Stimulated activated naive B cell treated with anti-CD40 and anti-IgM and Interleukin-4, amounts not matched to agents 10 μg/mL and 1 μg/mL and 100 μg/mL, for 72 hours (primary cell): ENCODE results near the gene KLRF2.

Source experiments
- ATAC-seq, 2 donors: fragments of 150-1000 bp; cut with Tn5 transposase; replicated peaks; 2 replicates each; pipeline ENCODE4 v1.10.0; 2021; ENCODE audit warnings: moderate library complexity in 1 of 2
- DNase-seq: peaks from one replicate; pipeline ENCODE4 v3.0.0; 2021
- H3K27ac Mint-ChIP-seq: one replicate; pipeline ENCODE4 v1.8.0; 2022; ENCODE audit warnings: mild to moderate bottlenecking, mixed read lengths
- H3K27me3 Mint-ChIP-seq, 2 donors: one replicate each; pipeline ENCODE4 v1.8.0; 2022; ENCODE audit warnings: mixed read lengths in 2 of 2
- H3K36me3 Mint-ChIP-seq, 2 donors: one replicate each; pipeline ENCODE4 v1.8.0; 2022; ENCODE audit warnings: mixed read lengths in 2 of 2, mild to moderate bottlenecking in 1 of 2
- H3K4me1 Mint-ChIP-seq, 2 donors: one replicate each; pipeline ENCODE4 v1.8.0; 2022; ENCODE audit warnings: mixed read lengths in 2 of 2, mild to moderate bottlenecking in 1 of 2
- H3K4me3 Mint-ChIP-seq, 2 donors: one replicate each; pipeline ENCODE4 v1.8.0; 2022; ENCODE audit warnings: mild to moderate bottlenecking in 2 of 2, mixed read lengths in 2 of 2, moderate library complexity in 1 of 2
- H3K9me3 Mint-ChIP-seq, 2 donors: one replicate each; pipeline ENCODE4 v1.8.0; 2022; ENCODE audit warnings: mixed read lengths in 2 of 2, mild to moderate bottlenecking in 1 of 2

KLRF2 gene

GRCh38 chr12:9932270-9932669, 51.0 kb downstream of the KLRF2 start, which contains the start of gene CLEC2A:
Gene CLEC2A (minus strand): TSS chr12:9932370. CDS start chr12:9932329, 41 bp downstream.
- H3K36me3 Mint-ChIP-seq, result no peaks in the 10 kb centered on the region
- no peak within 1 kb of the TSS for H3K27ac Mint-ChIP-seq
- H3K27me3 Mint-ChIP-seq, result peaks cover 9 to 18% of the 10 kb centered on the region in 2 donors
- no peaks in the 10 kb centered on the region for H3K9me3 Mint-ChIP-seq
- ATAC-seq (no peak), DNase-seq (no peak)
- no peak within 1 kb of the TSS for H3K4me3 Mint-ChIP-seq
- peaks cover 0 to 12% of the 10 kb centered on the region in 2 donors for H3K4me1 Mint-ChIP-seq

GRCh38 chr12:9933958-9934357, 52.7 kb downstream of the KLRF2 start:
- Mint-ChIP-seq H3K36me3 (no peaks in the 10 kb centered on the region), H3K27ac (no peak overlapping the region), H3K9me3 (no peaks in the 10 kb centered on the region), H3K4me1 (no peaks in the 10 kb centered on the region), H3K27me3 (peaks cover 9 to 18% of the 10 kb centered on the region in 2 donors), H3K4me3 (no peak overlapping the region)
- ATAC-seq, result no peak
- no peak for DNase-seq

GRCh38 chr12:9935026-9935425, 53.7 kb downstream of the KLRF2 start:
- DNase-seq (no peak), ATAC-seq (no peak)
- H3K4me3 Mint-ChIP-seq, result no peak overlapping the region
- no peak overlapping the region for H3K27ac Mint-ChIP-seq
- H3K4me1 Mint-ChIP-seq, result no peaks in the 10 kb centered on the region
- H3K36me3 Mint-ChIP-seq, result no peaks in the 10 kb centered on the region
- no peaks in the 10 kb centered on the region for H3K9me3 Mint-ChIP-seq
- H3K27me3 Mint-ChIP-seq, result peaks cover 9 to 18% of the 10 kb centered on the region in 2 donors

- no peak overlapping the region for H3K27ac Mint-ChIP-seq
- H3K4me3 Mint-ChIP-seq, result no peak overlapping the region
- H3K36me3 Mint-ChIP-seq, result no peaks in the 10 kb centered on the region
- H3K4me1 Mint-ChIP-seq, result peaks cover 0 to 2% of the 10 kb centered on the region in 2 donors
- H3K27me3 Mint-ChIP-seq, result peaks cover 12 to 18% of the 10 kb centered on the region in 2 donors
- no peaks in the 10 kb centered on the region for H3K9me3 Mint-ChIP-seq
- ATAC-seq (no peak), DNase-seq (no peak)
Observed at GRCh38 chr12:9936591-9936990, 55.3 kb downstream of the KLRF2 start.

- DNase-seq (no peak), ATAC-seq (no peak)
- Mint-ChIP-seq H3K27ac (no peak overlapping the region), H3K36me3 (no peaks in the 10 kb centered on the region), H3K9me3 (no peaks in the 10 kb centered on the region), H3K27me3 (peaks cover 0 to 8% of the 10 kb centered on the region in 2 donors), H3K4me3 (no peak overlapping the region), H3K4me1 (peaks cover 6% of the 10 kb centered on the region in 2 donors)
Observed at GRCh38 chr12:9940375-9940774, 59.1 kb downstream of the KLRF2 start.

GRCh38 chr12:9941838-9942237, 60.5 kb downstream of the KLRF2 start:
- Mint-ChIP-seq H3K4me3 (no peak overlapping the region), H3K9me3 (no peaks in the 10 kb centered on the region), H3K4me1 (peaks cover 6% of the 10 kb centered on the region in 2 donors), H3K27ac (no peak overlapping the region), H3K36me3 (no peaks in the 10 kb centered on the region), H3K27me3 (peaks cover 0 to 8% of the 10 kb centered on the region in 2 donors)
- DNase-seq, result no peak
- no peak for ATAC-seq

GRCh38 chr12:9943240-9943639, 62.0 kb downstream of the KLRF2 start:
- H3K27me3 Mint-ChIP-seq, result peaks cover 0 to 8% of the 10 kb centered on the region in 2 donors
- no peaks in the 10 kb centered on the region for H3K36me3 Mint-ChIP-seq
- H3K27ac Mint-ChIP-seq, result no peak overlapping the region
- peaks cover 11 to 16% of the 10 kb centered on the region in 2 donors for H3K4me1 Mint-ChIP-seq
- H3K9me3 Mint-ChIP-seq, result no peaks in the 10 kb centered on the region
- DNase-seq, result peak; percentile 13
- peak; percentile 65 to 77 for ATAC-seq
- H3K4me3 Mint-ChIP-seq, result peak overlapping the region; percentile 39 to 63

GRCh38 chr12:9944391-9944790, 63.1 kb downstream of the KLRF2 start:
- peaks cover 0 to 8% of the 10 kb centered on the region in 2 donors for H3K27me3 Mint-ChIP-seq
- H3K4me1 Mint-ChIP-seq, result peaks cover 15 to 27% of the 10 kb centered on the region in 2 donors
- DNase-seq (no peak), ATAC-seq (no peak)
- no peak overlapping the region for H3K27ac Mint-ChIP-seq
- H3K9me3 Mint-ChIP-seq, result no peaks in the 10 kb centered on the region
- H3K4me3 Mint-ChIP-seq, result no peak overlapping the region
- no peaks in the 10 kb centered on the region for H3K36me3 Mint-ChIP-seq
